ENCODE results near the gene PRDM16. TPM values are rescaled to one million over a fixed set of nuclear protein-coding genes. Genes with fewer than 3 reads are reported as not detected.

Gene PRDM16
- total RNA-seq, 4 donors from 2014 or later: 0.19 to 1.6 (median 0.36) TPM

DNA sequence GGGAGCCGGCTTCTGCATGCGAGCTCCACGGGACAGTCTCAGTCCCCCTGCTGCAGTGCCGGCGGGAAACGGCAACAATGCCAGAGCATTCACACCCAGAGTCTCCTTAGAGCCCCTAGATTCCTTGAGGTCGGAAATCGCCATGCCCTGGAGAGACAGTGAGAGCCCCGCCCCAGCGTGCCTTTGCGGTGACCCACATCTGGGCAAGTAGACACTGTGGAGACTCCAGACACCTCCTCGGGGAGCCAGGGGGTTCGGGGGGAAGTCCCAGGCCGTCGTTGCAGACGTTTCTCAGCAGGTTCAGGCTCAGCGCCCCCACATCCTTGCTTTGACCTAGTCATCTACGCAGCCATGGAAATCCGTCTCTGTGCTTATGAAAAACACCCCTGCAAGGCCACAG is 304.2 kb downstream of the PRDM16 start:
- Histone ChIP-seq H3K4me1 (peaks cover 19% of the 10 kb centered on the region), H3K9me3 (no peaks in the 10 kb centered on the region), H3K4me3 (no peak overlapping the region), H3K36me3 (no peaks in the 10 kb centered on the region), H3K27ac (no peak overlapping the region), H3K27me3 (peaks cover 49% of the 10 kb centered on the region)
- no peak for DNase-seq (ENCODE audit: low spot score in 2 of 2)
- WGBS: no CpG with 5 or more reads among the region's 19 CpGs
- TF ChIP-seq POLR2AphosphoS5 (IDR thresholded peaks at IDR 0.05) (no peak), POLR2A (IDR thresholded peaks at IDR 0.05) (no peak), EP300 (IDR thresholded peaks at IDR 0.05) (no peak)
- TF ChIP-seq, protein P1, sequence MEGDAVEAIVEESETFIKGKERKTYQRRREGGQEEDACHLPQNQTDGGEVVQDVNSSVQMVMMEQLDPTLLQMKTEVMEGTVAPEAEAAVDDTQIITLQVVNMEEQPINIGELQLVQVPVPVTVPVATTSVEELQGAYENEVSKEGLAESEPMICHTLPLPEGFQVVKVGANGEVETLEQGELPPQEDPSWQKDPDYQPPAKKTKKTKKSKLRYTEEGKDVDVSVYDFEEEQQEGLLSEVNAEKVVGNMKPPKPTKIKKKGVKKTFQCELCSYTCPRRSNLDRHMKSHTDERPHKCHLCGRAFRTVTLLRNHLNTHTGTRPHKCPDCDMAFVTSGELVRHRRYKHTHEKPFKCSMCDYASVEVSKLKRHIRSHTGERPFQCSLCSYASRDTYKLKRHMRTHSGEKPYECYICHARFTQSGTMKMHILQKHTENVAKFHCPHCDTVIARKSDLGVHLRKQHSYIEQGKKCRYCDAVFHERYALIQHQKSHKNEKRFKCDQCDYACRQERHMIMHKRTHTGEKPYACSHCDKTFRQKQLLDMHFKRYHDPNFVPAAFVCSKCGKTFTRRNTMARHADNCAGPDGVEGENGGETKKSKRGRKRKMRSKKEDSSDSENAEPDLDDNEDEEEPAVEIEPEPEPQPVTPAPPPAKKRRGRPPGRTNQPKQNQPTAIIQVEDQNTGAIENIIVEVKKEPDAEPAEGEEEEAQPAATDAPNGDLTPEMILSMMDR (IDR thresholded peaks at IDR 0.05): no peak

DNA sequence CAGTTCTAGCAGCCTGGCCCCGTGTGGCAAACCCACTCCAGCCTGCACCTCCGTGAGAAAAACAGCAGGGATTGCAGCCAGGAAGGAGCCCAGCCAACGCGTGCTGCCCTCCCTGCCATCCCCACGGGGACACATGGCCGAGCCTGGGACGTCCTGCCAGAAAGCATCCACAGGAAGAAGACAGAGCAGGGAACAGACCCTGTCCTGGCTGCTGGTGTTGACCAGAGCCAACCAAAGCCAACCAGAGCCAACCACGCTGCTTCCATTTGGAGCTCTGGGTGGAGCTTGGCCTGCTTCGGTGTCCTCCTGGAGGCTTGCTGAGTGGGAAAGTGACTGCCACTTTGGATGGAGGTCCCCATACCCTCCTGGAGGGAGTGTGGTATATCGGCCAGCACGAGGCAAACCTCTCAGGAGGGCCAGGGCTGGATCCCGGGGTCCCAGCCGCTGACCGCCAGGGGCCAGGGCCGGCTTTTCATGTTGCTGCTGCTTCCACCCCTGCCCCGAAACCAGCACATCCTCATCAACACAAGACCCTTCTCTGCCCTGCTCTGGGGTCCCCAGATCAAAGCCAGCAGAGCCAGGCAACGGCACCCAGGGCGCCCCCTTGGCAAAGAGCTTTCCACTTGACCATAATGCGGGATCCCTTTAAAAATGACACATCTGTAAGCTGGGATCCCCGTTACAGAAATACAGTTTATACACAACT is 304.9 kb downstream of the PRDM16 start:
- WGBS: 76% methylated on average over 9 of the region's 20 CpGs

DNA sequence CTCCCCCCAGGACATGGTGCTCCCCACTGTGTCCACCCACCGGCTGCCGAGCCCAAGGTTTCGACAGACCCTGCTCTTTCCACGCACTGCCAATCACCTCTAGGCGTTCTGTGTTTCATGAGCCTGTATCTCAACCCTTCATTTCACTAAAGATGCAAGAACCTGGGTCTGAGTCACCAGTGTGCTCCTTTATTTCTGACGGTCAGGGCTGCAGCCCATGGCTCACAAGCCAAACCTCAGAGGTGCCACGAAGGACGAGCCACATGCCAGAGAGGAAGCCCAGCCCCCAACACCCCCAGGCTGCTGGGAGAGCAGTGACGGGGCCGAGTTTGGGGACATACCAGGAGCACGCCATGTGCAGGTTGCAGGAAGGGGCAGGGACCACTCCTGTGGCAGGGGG is 306.2 kb downstream of the PRDM16 start:
- H3K27ac ChIP-seq: no peak overlapping the region
- no peak for DNase-seq (ENCODE audit: low spot score in 2 of 2)
- no peak overlapping the region for H3K4me3 ChIP-seq
- TF ChIP-seq, protein P1 (IDR thresholded peaks at IDR 0.05): no peak
- TF ChIP-seq POLR2A (IDR thresholded peaks at IDR 0.05) (no peak), EP300 (IDR thresholded peaks at IDR 0.05) (no peak), POLR2AphosphoS5 (IDR thresholded peaks at IDR 0.05) (no peak)
- H3K27me3 ChIP-seq: peaks cover 46% of the 10 kb centered on the region
- WGBS: 56% methylated on average over 11 of the region's 11 CpGs
- H3K36me3 ChIP-seq: no peaks in the 10 kb centered on the region
- no peaks in the 10 kb centered on the region for H3K9me3 ChIP-seq
- peaks cover 4% of the 10 kb centered on the region for H3K4me1 ChIP-seq

More for the DNA sequence above, 304.9 kb downstream of the PRDM16 start:
- no peaks in the 10 kb centered on the region for H3K9me3 ChIP-seq
- no peak for DNase-seq (ENCODE audit: low spot score in 2 of 2)
- peaks cover 46% of the 10 kb centered on the region for H3K27me3 ChIP-seq
- peaks cover 12% of the 10 kb centered on the region for H3K4me1 ChIP-seq
- no peak for TF ChIP-seq EP300 (IDR thresholded peaks at IDR 0.05)
- no peak for TF ChIP-seq POLR2A (IDR thresholded peaks at IDR 0.05)
- TF ChIP-seq, protein P1 (IDR thresholded peaks at IDR 0.05): no peak
- TF ChIP-seq POLR2AphosphoS5 (IDR thresholded peaks at IDR 0.05): no peak
- no peak overlapping the region for H3K4me3 ChIP-seq
- H3K27ac ChIP-seq: no peak overlapping the region
- H3K36me3 ChIP-seq: no peaks in the 10 kb centered on the region

DNA sequence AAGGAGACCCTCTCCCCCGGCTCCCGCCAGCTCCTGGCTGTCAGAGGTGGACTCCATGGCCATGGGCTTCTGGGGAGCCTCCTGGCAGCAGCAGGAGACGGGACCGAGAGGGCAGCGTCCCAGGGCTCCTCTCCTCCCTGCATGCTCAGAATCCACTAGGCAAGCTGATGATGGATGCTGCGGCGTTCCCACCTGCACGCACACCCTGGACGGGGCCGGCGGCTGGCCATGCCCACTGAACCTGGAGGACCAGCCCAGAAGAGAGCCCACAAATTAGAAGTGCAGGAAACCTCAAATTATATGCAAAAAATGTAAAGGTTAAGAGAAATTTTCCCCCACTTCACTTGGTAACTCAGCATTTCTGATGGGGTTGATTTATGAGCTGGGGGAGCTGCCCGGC is 308.2 kb downstream of the PRDM16 start:
- Histone ChIP-seq H3K4me3 (no peak overlapping the region), H3K27me3 (peaks cover 54% of the 10 kb centered on the region), H3K36me3 (no peaks in the 10 kb centered on the region), H3K4me1 (peaks cover 4% of the 10 kb centered on the region), H3K9me3 (no peaks in the 10 kb centered on the region), H3K27ac (no peak overlapping the region)
- no peak for DNase-seq (ENCODE audit: low spot score in 2 of 2)
- 84% methylated on average over 11 of the region's 12 CpGs for WGBS
- TF ChIP-seq EP300 (IDR thresholded peaks at IDR 0.05) (no peak), POLR2AphosphoS5 (IDR thresholded peaks at IDR 0.05) (no peak), POLR2A (IDR thresholded peaks at IDR 0.05) (no peak)
- TF ChIP-seq, protein P1 (IDR thresholded peaks at IDR 0.05): no peak

DNA sequence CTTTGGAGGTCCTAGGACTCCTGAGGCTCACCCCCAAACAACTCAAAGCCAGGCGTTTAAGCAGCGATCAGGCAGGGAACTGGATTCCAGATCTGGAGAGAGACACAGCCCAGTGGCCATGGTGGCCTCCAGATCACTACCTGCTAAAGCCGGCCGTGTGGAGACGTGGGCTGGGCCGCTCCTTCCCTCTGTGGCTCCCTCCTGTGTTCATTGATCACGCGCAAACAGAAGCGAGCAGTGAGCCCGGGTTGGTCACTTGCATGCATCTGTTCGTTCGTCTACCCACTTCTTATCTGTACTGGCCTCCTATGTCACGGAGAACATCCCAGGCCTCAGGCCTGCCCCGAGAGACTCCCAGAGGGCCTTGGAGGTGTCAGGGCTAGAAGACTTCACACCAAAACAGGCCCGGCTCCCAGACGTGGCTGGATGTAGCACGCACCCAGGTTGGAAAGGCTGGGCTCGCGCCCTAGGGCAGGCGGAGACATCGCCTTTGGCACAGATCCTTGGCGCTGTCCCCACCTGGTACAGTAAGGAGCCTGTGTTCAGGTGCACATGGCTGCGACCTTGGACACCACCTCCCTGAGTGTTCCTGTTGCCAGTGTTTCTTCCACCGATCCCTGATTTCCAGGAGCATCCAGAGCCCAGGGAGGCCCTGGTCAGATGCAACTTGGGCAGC is 308.7 kb downstream of the PRDM16 start:
- Histone ChIP-seq H3K36me3 (no peaks in the 10 kb centered on the region), H3K27ac (no peak overlapping the region), H3K4me3 (no peak overlapping the region), H3K27me3 (peaks cover 53% of the 10 kb centered on the region), H3K4me1 (peaks cover 4% of the 10 kb centered on the region), H3K9me3 (no peaks in the 10 kb centered on the region)
- TF ChIP-seq POLR2AphosphoS5 (IDR thresholded peaks at IDR 0.05) (no peak), EP300 (IDR thresholded peaks at IDR 0.05) (no peak)
- TF ChIP-seq, protein P1 (IDR thresholded peaks at IDR 0.05): no peak
- 62% methylated on average over 16 of the region's 24 CpGs for WGBS
- no peak for DNase-seq (ENCODE audit: low spot score in 2 of 2)
